HL-60 (cell line): ENCODE measurements around the gene ACVR1.

ENCODE experiments used
- CTCF ChIP-seq: IDR thresholded peaks from one replicate; pipeline ENCODE4 v1.5.1; 2011; ENCODE audit warnings: low read length, control low read depth, inconsistent platforms; ENCODE audit not compliant: insufficient read depth
- GABPA ChIP-seq: IDR thresholded peaks from 2 replicates; pipeline ENCODE4 v1.6.1; 2012; ENCODE audit warnings: low read depth
- POLR2AphosphoS5 ChIP-seq: IDR thresholded peaks from 2 replicates; pipeline ENCODE4 v1.6.1; 2012; ENCODE audit warnings: low read depth
- REST ChIP-seq: IDR thresholded peaks from 2 replicates; pipeline ENCODE4 v1.6.1; 2012; ENCODE audit warnings: low read depth; ENCODE audit not compliant: insufficient replicate concordance

- TF ChIP-seq CTCF = no peak
- no peak for TF ChIP-seq POLR2AphosphoS5
- TF ChIP-seq REST = no peak
- TF ChIP-seq GABPA = no peak
Observed at GRCh38 chr2:157800838-157801495, 75.2 kb downstream of the ACVR1 start.
